ENCODE results near the gene POU2AF2. TPM values are rescaled to one million over a fixed set of nuclear protein-coding genes. Genes with fewer than 3 reads are reported as not detected.

The POU2AF2 gene
- total RNA-seq, 1 experiment from 2014 or later: not detected

DNA sequence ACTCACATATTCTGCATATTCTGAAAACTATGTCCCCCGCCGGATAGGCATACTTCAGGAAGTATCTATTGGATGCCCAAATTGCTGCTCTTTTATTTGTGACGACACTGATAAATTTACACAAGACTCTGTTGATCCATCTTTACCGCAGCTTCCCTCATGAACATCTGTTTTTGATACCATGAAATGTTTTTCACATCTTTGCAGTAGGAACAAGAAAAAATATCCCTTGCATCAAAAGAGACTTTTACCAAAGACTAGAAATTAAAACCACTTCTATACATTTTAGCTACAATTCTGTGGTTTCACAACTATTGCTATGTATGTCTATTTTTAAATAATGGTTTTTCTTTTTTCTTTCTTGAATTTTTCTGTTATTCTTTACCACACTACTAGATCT, 15.3 kb downstream of the POU2AF2 start:
- no peaks in the 10 kb centered on the region for H3K27me3 Mint-ChIP-seq (ENCODE audit: low read depth)
- CTCF ChIA-PET: interaction anchor here (0.6 kb wide), 1 partner anchor 22 kb away, joined by 3 read pairs; no protein-coding TSS in a partner anchor

DNA sequence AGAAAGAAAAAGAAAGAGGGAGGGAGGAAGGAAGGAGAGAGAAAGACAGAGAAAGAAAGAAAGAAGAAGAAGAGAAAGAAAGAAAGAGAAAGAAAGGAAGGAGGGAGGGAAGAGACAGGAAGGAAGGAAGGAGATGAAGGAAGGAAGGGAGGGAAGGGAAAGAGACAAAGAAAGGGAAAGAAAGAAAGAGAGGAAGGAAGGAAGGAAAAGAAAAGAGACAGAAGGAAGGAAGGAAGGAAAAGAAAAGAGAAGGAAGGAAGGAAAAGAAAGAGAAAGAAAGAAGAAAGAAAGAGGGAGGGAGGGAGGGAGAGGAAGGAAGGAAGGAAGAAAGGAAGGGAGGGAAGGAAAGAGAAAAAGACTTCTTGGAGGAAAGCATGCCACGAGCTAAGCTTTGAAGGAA, 19.1 kb downstream of the POU2AF2 start:
- no peak overlapping the region for H3K4me3 Mint-ChIP-seq
- CTCF ChIA-PET: no interaction called here
- no peaks in the 10 kb centered on the region for H3K36me3 Mint-ChIP-seq
- H3K4me1 Mint-ChIP-seq: no peaks in the 10 kb centered on the region
- no peak overlapping the region for H3K27ac Mint-ChIP-seq
- ATAC-seq: no peak
- no peaks in the 10 kb centered on the region for H3K27me3 Mint-ChIP-seq (ENCODE audit: low read depth)
- POLR2A ChIA-PET: no interaction called here
- no peaks in the 10 kb centered on the region for H3K9me3 Mint-ChIP-seq
- TF ChIP-seq ZNF219 (CRISPR knock-in tag; IDR thresholded peaks at IDR 0.05; ENCODE audit: borderline replicate concordance): no peak
- no peak for TF ChIP-seq RORB (CRISPR knock-in tag; IDR thresholded peaks at IDR 0.05)
- TF ChIP-seq ZNF121 (CRISPR knock-in tag; IDR thresholded peaks at IDR 0.05): no peak
- no peak for TF ChIP-seq ZNF671 (CRISPR knock-in tag; IDR thresholded peaks at IDR 0.05)
- TF ChIP-seq, protein P1, sequence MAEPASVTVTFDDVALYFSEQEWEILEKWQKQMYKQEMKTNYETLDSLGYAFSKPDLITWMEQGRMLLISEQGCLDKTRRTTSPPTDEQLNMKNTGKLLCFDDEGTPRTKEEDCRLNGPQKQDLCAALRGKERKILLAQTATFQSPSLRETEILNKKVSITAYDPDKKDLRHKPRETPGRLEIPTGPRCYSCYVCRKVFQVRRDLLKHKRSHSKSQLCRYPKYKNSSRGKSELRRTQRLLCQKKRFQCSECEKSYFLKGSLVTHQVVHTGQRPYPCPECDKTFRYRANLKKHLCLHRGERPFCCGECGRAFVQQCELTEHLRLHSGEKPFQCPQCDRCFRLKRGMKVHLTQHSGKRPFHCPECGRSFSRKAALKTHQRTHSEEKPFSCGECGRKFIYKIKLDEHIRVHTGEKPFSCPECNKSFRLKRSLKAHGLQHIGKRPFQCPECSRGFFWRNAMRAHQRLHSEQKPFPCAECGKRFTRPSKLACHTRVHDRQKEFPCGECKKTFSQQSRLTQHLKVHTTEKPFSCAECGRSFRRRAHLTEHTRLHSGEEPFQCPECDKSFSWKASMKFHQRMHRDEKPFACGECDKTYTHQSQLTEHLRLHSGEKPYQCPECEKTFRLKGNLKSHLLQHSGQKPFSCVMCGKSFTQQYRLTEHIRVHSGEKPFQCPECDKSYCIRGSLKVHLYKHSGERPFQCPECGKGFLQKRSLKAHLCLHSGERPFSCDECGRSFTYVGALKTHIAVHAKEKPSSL (CRISPR knock-in tag; conservative IDR thresholded peaks at IDR 0.05): no peak
- no peak for TF ChIP-seq GABPB1 (CRISPR knock-in tag; IDR thresholded peaks at IDR 0.05)
- TF ChIP-seq, protein P2, sequence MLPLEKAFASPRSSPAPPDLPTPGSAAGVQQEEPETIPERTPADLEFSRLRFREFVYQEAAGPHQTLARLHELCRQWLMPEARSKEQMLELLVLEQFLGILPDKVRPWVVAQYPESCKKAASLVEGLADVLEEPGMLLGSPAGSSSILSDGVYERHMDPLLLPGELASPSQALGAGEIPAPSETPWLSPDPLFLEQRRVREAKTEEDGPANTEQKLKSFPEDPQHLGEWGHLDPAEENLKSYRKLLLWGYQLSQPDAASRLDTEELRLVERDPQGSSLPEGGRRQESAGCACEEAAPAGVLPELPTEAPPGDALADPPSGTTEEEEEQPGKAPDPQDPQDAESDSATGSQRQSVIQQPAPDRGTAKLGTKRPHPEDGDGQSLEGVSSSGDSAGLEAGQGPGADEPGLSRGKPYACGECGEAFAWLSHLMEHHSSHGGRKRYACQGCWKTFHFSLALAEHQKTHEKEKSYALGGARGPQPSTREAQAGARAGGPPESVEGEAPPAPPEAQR (CRISPR knock-in tag; IDR thresholded peaks at IDR 0.05): no peak
- no peak for TF ChIP-seq NFYB (CRISPR knock-in tag; conservative IDR thresholded peaks at IDR 0.05; ENCODE audit: low read depth)
- no peak for TF ChIP-seq ATF1 (CRISPR knock-in tag; IDR thresholded peaks at IDR 0.05)
- TF ChIP-seq, protein P3, sequence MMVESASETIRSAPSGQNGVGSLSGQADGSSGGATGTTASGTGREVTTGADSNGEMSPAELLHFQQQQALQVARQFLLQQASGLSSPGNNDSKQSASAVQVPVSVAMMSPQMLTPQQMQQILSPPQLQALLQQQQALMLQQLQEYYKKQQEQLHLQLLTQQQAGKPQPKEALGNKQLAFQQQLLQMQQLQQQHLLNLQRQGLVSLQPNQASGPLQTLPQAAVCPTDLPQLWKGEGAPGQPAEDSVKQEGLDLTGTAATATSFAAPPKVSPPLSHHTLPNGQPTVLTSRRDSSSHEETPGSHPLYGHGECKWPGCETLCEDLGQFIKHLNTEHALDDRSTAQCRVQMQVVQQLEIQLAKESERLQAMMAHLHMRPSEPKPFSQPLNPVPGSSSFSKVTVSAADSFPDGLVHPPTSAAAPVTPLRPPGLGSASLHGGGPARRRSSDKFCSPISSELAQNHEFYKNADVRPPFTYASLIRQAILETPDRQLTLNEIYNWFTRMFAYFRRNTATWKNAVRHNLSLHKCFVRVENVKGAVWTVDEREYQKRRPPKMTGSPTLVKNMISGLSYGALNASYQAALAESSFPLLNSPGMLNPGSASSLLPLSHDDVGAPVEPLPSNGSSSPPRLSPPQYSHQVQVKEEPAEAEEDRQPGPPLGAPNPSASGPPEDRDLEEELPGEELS (CRISPR knock-in tag; IDR thresholded peaks at IDR 0.05): no peak
- TF ChIP-seq, protein P4, sequence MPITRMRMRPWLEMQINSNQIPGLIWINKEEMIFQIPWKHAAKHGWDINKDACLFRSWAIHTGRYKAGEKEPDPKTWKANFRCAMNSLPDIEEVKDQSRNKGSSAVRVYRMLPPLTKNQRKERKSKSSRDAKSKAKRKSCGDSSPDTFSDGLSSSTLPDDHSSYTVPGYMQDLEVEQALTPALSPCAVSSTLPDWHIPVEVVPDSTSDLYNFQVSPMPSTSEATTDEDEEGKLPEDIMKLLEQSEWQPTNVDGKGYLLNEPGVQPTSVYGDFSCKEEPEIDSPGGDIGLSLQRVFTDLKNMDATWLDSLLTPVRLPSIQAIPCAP (CRISPR knock-in tag; IDR thresholded peaks at IDR 0.05): no peak
- no peak for TF ChIP-seq ZNF263 (CRISPR knock-in tag; IDR thresholded peaks at IDR 0.05; ENCODE audit: low read depth)
- no peak for TF ChIP-seq NFE2L1 (CRISPR knock-in tag; IDR thresholded peaks at IDR 0.05)
- TF ChIP-seq, protein P5, sequence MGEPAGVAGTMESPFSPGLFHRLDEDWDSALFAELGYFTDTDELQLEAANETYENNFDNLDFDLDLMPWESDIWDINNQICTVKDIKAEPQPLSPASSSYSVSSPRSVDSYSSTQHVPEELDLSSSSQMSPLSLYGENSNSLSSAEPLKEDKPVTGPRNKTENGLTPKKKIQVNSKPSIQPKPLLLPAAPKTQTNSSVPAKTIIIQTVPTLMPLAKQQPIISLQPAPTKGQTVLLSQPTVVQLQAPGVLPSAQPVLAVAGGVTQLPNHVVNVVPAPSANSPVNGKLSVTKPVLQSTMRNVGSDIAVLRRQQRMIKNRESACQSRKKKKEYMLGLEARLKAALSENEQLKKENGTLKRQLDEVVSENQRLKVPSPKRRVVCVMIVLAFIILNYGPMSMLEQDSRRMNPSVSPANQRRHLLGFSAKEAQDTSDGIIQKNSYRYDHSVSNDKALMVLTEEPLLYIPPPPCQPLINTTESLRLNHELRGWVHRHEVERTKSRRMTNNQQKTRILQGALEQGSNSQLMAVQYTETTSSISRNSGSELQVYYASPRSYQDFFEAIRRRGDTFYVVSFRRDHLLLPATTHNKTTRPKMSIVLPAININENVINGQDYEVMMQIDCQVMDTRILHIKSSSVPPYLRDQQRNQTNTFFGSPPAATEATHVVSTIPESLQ (CRISPR knock-in tag; IDR thresholded peaks at IDR 0.05): no peak
- TF ChIP-seq TEAD1 (CRISPR knock-in tag; IDR thresholded peaks at IDR 0.05): no peak
- no peak for TF ChIP-seq RELA (CRISPR knock-in tag; IDR thresholded peaks at IDR 0.05; ENCODE audit: borderline replicate concordance)
- no peak for DNase-seq (ENCODE audit: low spot score)

More for the DNA sequence above, 15.3 kb downstream of the POU2AF2 start:
- POLR2A ChIA-PET: no interaction called here
- H3K9me3 Mint-ChIP-seq: no peaks in the 10 kb centered on the region
- no peaks in the 10 kb centered on the region for H3K4me1 Mint-ChIP-seq
- no peak overlapping the region for H3K4me3 Mint-ChIP-seq
- TF ChIP-seq TEAD1 (CRISPR knock-in tag; IDR thresholded peaks at IDR 0.05): no peak
- TF ChIP-seq NR2C2 (CRISPR knock-in tag; IDR thresholded peaks at IDR 0.05): no peak
- no peak for TF ChIP-seq TCF7 (CRISPR knock-in tag; IDR thresholded peaks at IDR 0.05; ENCODE audit: low read depth)
- no peak for TF ChIP-seq JAZF1 (CRISPR knock-in tag; IDR thresholded peaks at IDR 0.05)
- TF ChIP-seq JUN (CRISPR knock-in tag; IDR thresholded peaks at IDR 0.05): no peak
- no peak for TF ChIP-seq ETV6 (CRISPR knock-in tag; IDR thresholded peaks at IDR 0.05)
- TF ChIP-seq, protein P5 (CRISPR knock-in tag; IDR thresholded peaks at IDR 0.05): no peak
- TF ChIP-seq PRRX2 (CRISPR knock-in tag; IDR thresholded peaks at IDR 0.05): no peak
- no peak for TF ChIP-seq ZNF138 (CRISPR knock-in tag; conservative IDR thresholded peaks at IDR 0.05)
- no peak for TF ChIP-seq GTF2I (CRISPR knock-in tag; conservative IDR thresholded peaks at IDR 0.05)
- no peak for TF ChIP-seq ZNF232 (CRISPR knock-in tag; IDR thresholded peaks at IDR 0.05)
- TF ChIP-seq, protein P2 (CRISPR knock-in tag; IDR thresholded peaks at IDR 0.05): no peak
- TF ChIP-seq, protein P6, sequence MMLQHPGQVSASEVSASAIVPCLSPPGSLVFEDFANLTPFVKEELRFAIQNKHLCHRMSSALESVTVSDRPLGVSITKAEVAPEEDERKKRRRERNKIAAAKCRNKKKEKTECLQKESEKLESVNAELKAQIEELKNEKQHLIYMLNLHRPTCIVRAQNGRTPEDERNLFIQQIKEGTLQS (CRISPR knock-in tag; conservative IDR thresholded peaks at IDR 0.05): no peak
- no peak for TF ChIP-seq ELF4 (CRISPR knock-in tag; IDR thresholded peaks at IDR 0.05; ENCODE audit: low read depth)
- TF ChIP-seq, protein P7, sequence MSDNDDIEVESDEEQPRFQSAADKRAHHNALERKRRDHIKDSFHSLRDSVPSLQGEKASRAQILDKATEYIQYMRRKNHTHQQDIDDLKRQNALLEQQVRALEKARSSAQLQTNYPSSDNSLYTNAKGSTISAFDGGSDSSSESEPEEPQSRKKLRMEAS (CRISPR knock-in tag; IDR thresholded peaks at IDR 0.05): no peak
- DNase-seq (ENCODE audit: low spot score): no peak
- H3K36me3 Mint-ChIP-seq: no peaks in the 10 kb centered on the region
- H3K27ac Mint-ChIP-seq: no peak overlapping the region
- ATAC-seq: no peak

Data from WTC11 (cell line).